HepG2 (cell line): ENCODE data around the gene C3orf38. TPM values are rescaled to one million over a fixed set of nuclear protein-coding genes. Genes with fewer than 3 reads are reported as not detected.
A peak's percentile ranks its signal among the peaks of the same experiment; 100 is the strongest.

ENCODE experiments used
- ATAC-seq: fragments of 200-7000 bp; cut with Tn5 transposase; 3 replicates; pipeline ENCODE4 v1.9.1; 2020; ENCODE audit warnings: mild to moderate bottlenecking, moderate library complexity
- BruUV-seq: library from RNA; stranded (reverse); fragments of 400-500 nt; replicated peaks from 2 replicates; lab custom pipeline; 2021; lab: Mats Ljungman, UMichigan
- CTCF ChIA-PET: fragments of 300-600 bp; formaldehyde crosslinking; extraction: SDS; loops from one replicate; lab custom pipeline; 2021; ENCODE audit warnings: low total read pairs, inconsistent platforms, low intra/inter-chr PET ratio; lab: Yijun Ruan, JAX
- POLR2A ChIA-PET: fragments of 350-600 bp; sonication (Branson Sonifier 250); formaldehyde crosslinking; loops from one replicate; lab custom pipeline; 2020; ENCODE audit warnings: antibody characterized with exemption, inconsistent platforms; lab: Yijun Ruan, JAX
- DNase-seq: peaks from one replicate; pipeline ENCODE4 v3.0.0-alpha.2; 2015; ENCODE audit warnings: low spot score
- FAIRE-seq: peaks from 3 replicates; lab custom pipeline; 2011; peaks lifted over from hg19 to GRCh38; lab: Jason Lieb, UNC
- H2AFZ ChIP-seq: one replicate; pipeline ENCODE4 v1.6.1; 2011; ENCODE audit warnings: low read length, inconsistent platforms
- H3K27ac ChIP-seq: fragments of 300-600 bp; 3 replicates; pipeline ENCODE4 v1.8.0; 2011; ENCODE audit warnings: mixed run types, mild to moderate bottlenecking, mixed read lengths, low read length, inconsistent platforms; ENCODE audit not compliant: insufficient read depth; ENCODE audit errors: extremely low read length
- H3K27me3 ChIP-seq, 2 experiments: fragments of 200-600 bp in 1 of 2; 2 replicates in 1 of 2; 3 replicates in 1 of 2; pipeline versions ENCODE4 v1.6.0 to v1.8.0; 2011; ENCODE audit warnings: low read length in 2 of 2, mild to moderate bottlenecking in 2 of 2, moderate library complexity in 2 of 2, inconsistent platforms in 1 of 2; ENCODE audit not compliant: insufficient read depth in 2 of 2, control insufficient read depth in 1 of 2
- H3K36me3 ChIP-seq, 2 experiments: fragments of 200-600 bp in 1 of 2; replicated peaks in 1 of 2; 2 replicates in 1 of 2; 3 replicates in 1 of 2; pipeline versions ENCODE4 v1.5.1 to v1.8.0; 2011; ENCODE audit warnings: low read length in 2 of 2, inconsistent platforms in 1 of 2; ENCODE audit not compliant: insufficient read depth in 2 of 2, control insufficient read depth in 1 of 2
- H3K4me1 ChIP-seq: 2 replicates; pipeline ENCODE4 v1.5.1; 2012; ENCODE audit warnings: low read length, inconsistent platforms; ENCODE audit not compliant: insufficient read depth
- H3K4me2 ChIP-seq: 2 replicates; pipeline ENCODE4 v1.6.0; 2011; ENCODE audit warnings: low read depth, low read length, inconsistent platforms
- H3K4me3 ChIP-seq, 3 experiments: fragments of 200-600 bp in 1 of 3; sonication (generic), shearing (Covaris generic) in 1 of 3; replicated peaks in 1 of 3; 2 replicates each; pipeline ENCODE4 v1.5.1; 2011 to 2016; ENCODE audit warnings: low read length in 3 of 3, inconsistent platforms in 2 of 3, low read depth in 2 of 3, mild to moderate bottlenecking in 2 of 3, control low read depth in 1 of 3, mixed read lengths in 1 of 3; ENCODE audit not compliant: insufficient read depth in 1 of 3
- H3K79me2 ChIP-seq: one replicate; pipeline ENCODE4 v1.6.1; 2011; ENCODE audit warnings: low read length, inconsistent platforms; ENCODE audit not compliant: insufficient read depth
- H3K9ac ChIP-seq: 2 replicates; pipeline ENCODE4 v1.6.0; 2011; ENCODE audit warnings: mild to moderate bottlenecking, low read depth, low read length, inconsistent platforms; ENCODE audit not compliant: insufficient read depth
- H3K9me3 ChIP-seq: 2 replicates; pipeline ENCODE4 v1.5.1; 2012; ENCODE audit warnings: mild to moderate bottlenecking, low read length
- H4K20me1 ChIP-seq: 2 replicates; pipeline ENCODE4 v1.6.0; 2011; ENCODE audit warnings: inconsistent platforms, mild to moderate bottlenecking, low read length, moderate library complexity; ENCODE audit not compliant: insufficient read depth
- MED1 ChIP-seq: sonication (generic); formaldehyde crosslinking; IDR thresholded peaks from 2 replicates; pipeline ENCODE4 v1.4.0; 2020; ENCODE audit warnings: missing genetic modification reagents
- MTF1 ChIP-seq: sonication (generic); formaldehyde crosslinking; IDR thresholded peaks from 2 replicates; pipeline ENCODE4 v1.5.0; 2020; ENCODE audit warnings: missing genetic modification reagents
- PHF21A ChIP-seq: sonication (generic); formaldehyde crosslinking; IDR thresholded peaks from 2 replicates; pipeline ENCODE4 v1.5.0; 2020; ENCODE audit warnings: mild to moderate bottlenecking, missing genetic modification reagents
- STAG1 ChIP-seq: sonication (generic); formaldehyde crosslinking; IDR thresholded peaks from 2 replicates; pipeline ENCODE4 v1.4.0; 2020; ENCODE audit warnings: missing genetic modification reagents
- U2AF2 ChIP-seq: fragments of 200-400 bp; formaldehyde crosslinking; IDR thresholded peaks from 2 replicates; pipeline ENCODE4 v1.6.1; 2017; ENCODE audit warnings: low read depth, mild to moderate bottlenecking, low read length
- WGBS: methylation state at CpG from one replicate; pipeline ENCODE4 v1.1.6; 2017; ENCODE audit warnings: low lambda C conversion rate; 5-methylcytosine and 5-hydroxymethylcytosine counted together
- in situ Hi-C: cut with HindIII; loops from 2 replicates; pipeline ENCODE4 v1.10.0; 2017; ENCODE audit warnings: low pct_unique_long_range_greater_than_20kb; ENCODE audit not compliant: extremely low pct_ligation_motif_present
- intact Hi-C: fragments of 100-400 bp; cut with micrococcal nuclease; formaldehyde crosslinking; loops from one replicate; pipeline ENCODE4 v1.10.0; 2022; ENCODE audit not compliant: unreplicated experiment
- polyA plus RNA-seq, 8 experiments: library from polyadenylated mRNA; depleted of rRNA in 3 of 8; stranded (reverse) in 7 of 8; unstranded in 1 of 8; fragments of >200 nt; fragmentation: Illumina TruSeq in 4 of 8; extraction: Trizol in 4 of 8; gene quantifications; 2 replicates each; pipeline versions ENCODE4 v1.2.1 to v1.2.3, GENCODE V29; 2011 to 2016; ENCODE audit warnings: low read depth in 4 of 8, missing spikeins in 1 of 8, mixed read lengths in 1 of 8; ENCODE audit not compliant: insufficient read depth in 1 of 8
- total RNA-seq, 5 experiments: library from RNA; depleted of rRNA; stranded (reverse); fragments of >200 nt; fragmentation: Illumina TruSeq; extraction: Trizol; gene quantifications; 2 replicates each; pipeline ENCODE4 v1.2.3, GENCODE V29; 2016; ENCODE audit warnings: low read depth in 1 of 5
- TF ChIP-seq, protein P1 (sequence below): sonication (generic); formaldehyde crosslinking; IDR thresholded peaks from 2 replicates; pipeline ENCODE4 v1.5.0; 2020; ENCODE audit warnings: mild to moderate bottlenecking, missing genetic modification reagents, moderate library complexity

Gene C3orf38
- total and polyA plus RNA-seq, 2 of the 13 experiments (the other 11 are each of a cell fraction or from before 2014, with no cell fraction given), result 6.0 to 17.5 TPM

DNA sequence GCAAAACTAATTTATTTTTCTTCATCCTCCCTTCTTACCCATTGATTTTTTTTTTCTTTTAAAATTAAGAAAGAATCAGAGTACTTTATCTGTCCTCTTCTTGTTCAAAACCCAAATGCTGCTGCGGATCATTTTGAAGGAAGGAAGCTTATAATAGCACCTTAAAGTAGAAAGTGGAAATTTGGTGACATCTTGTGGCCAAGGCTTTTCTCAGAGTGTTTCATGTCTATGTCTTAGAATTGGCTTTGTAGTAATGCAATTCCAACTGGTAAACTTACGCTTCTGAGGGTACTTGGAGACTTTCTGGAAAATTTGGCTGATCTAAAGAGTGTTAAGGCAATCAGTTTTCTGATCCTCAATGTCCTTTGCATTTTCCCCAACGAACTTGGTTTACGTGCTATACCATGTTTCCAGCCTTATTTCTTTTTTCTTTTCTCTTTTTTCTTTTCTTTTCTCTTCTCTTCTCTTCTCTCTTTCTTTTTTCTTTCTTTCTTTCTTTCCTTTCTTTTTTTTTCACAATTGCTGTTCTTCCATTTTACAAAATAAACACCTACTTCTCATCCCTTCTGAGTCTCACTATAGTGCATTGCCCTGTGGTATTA lies 30.7 kb downstream of the C3orf38 start:
- no peak for ATAC-seq
- no peak overlapping the region for H3K27ac ChIP-seq
- H3K36me3 ChIP-seq, result no peaks in the 10 kb centered on the region
- H2AFZ ChIP-seq, result no peak overlapping the region
- no peak overlapping the region for H3K4me3 ChIP-seq
- no peaks in the 10 kb centered on the region for H3K9me3 ChIP-seq
- intact Hi-C loops (loop anchor here (2.0 to 10.0 kb wide), 3 partner anchors 126 to 830 kb away; partner anchors contain the start of genes CGGBP1 and ZNF654), in situ Hi-C loops (no loop called here)
- no peak overlapping the region for H3K4me2 ChIP-seq
- DNase-seq, result no peak
- H4K20me1 ChIP-seq, result no peaks in the 10 kb centered on the region
- peaks cover 17% of the 10 kb centered on the region for H3K4me1 ChIP-seq
- 44% methylated on average over 4 of the region's 4 CpGs for WGBS
- no peaks in the 10 kb centered on the region for H3K79me2 ChIP-seq
- no peak overlapping the region for H3K9ac ChIP-seq
- POLR2A ChIA-PET, result no interaction called here
- no peaks in the 10 kb centered on the region for H3K27me3 ChIP-seq
- TF ChIP-seq U2AF2 (0 out of 2 replicates have a peak, but pooled peaks have one; percentile 37), STAG1 (CRISPR knock-in tag) (peak; percentile 65), PHF21A (CRISPR knock-in tag) (no peak), MTF1 (CRISPR knock-in tag) (no peak), MED1 (CRISPR knock-in tag) (no peak)
- TF ChIP-seq, protein P1, sequence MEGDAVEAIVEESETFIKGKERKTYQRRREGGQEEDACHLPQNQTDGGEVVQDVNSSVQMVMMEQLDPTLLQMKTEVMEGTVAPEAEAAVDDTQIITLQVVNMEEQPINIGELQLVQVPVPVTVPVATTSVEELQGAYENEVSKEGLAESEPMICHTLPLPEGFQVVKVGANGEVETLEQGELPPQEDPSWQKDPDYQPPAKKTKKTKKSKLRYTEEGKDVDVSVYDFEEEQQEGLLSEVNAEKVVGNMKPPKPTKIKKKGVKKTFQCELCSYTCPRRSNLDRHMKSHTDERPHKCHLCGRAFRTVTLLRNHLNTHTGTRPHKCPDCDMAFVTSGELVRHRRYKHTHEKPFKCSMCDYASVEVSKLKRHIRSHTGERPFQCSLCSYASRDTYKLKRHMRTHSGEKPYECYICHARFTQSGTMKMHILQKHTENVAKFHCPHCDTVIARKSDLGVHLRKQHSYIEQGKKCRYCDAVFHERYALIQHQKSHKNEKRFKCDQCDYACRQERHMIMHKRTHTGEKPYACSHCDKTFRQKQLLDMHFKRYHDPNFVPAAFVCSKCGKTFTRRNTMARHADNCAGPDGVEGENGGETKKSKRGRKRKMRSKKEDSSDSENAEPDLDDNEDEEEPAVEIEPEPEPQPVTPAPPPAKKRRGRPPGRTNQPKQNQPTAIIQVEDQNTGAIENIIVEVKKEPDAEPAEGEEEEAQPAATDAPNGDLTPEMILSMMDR, result peak; percentile 59
- BruUV-seq, result no TSS peak
- CTCF ChIA-PET, result no interaction called here
- peak; percentile 72 for FAIRE-seq
